Natural killer cell (primary cell): ENCODE data around the gene SLC39A9. TPM values are rescaled to one million over a fixed set of nuclear protein-coding genes. Genes with fewer than 3 reads are reported as not detected.

Experiments
- ATAC-seq, 3 donors: fragments of 150-1000 bp in 2 of 3; fragments of 200-7000 bp in 1 of 3; cut with Tn5 transposase; 1 replicate in 1 of 3; 2 replicates in 2 of 3; pipeline ENCODE4 v1.10.0; 2021; ENCODE audit warnings: mild to moderate bottlenecking in 2 of 3, moderate library complexity in 2 of 3
- DNase-seq, 2 donors: peaks; one replicate each; pipeline versions ENCODE4 v3.0.0 to v3.0.0-alpha.2; 2013 to 2021; ENCODE audit warnings: mixed read lengths in 1 of 2
- H3K27ac ChIP-seq: one replicate; pipeline ENCODE4 v1.5.1; 2013; ENCODE audit warnings: mild to moderate bottlenecking, low read length
- H3K27me3 ChIP-seq: one replicate; pipeline ENCODE4 v1.6.1; 2013; ENCODE audit warnings: low read length; ENCODE audit not compliant: control insufficient read depth, insufficient read depth
- H3K36me3 ChIP-seq: one replicate; pipeline ENCODE4 v1.6.1; 2013; ENCODE audit warnings: low read length; ENCODE audit not compliant: control insufficient read depth, insufficient read depth
- H3K4me1 ChIP-seq: one replicate; pipeline ENCODE4 v1.6.1; 2013; ENCODE audit warnings: low read length; ENCODE audit not compliant: control insufficient read depth, insufficient read depth
- H3K4me3 ChIP-seq: one replicate; pipeline ENCODE4 v1.5.1; 2013; ENCODE audit warnings: low read length
- H3K9me3 ChIP-seq: one replicate; pipeline ENCODE4 v1.6.1; 2013; ENCODE audit warnings: low read length; ENCODE audit not compliant: control insufficient read depth, insufficient read depth
- H3K27ac Mint-ChIP-seq, 2 donors: one replicate each; pipeline ENCODE4 v1.8.0; 2022; ENCODE audit warnings: mild to moderate bottlenecking in 2 of 2, mixed read lengths in 2 of 2, moderate library complexity in 1 of 2
- H3K27me3 Mint-ChIP-seq, 2 donors: one replicate each; pipeline ENCODE4 v1.8.0; 2022; ENCODE audit warnings: low read depth in 2 of 2, mixed read lengths in 2 of 2
- H3K36me3 Mint-ChIP-seq: one replicate; pipeline ENCODE4 v1.8.0; 2022; ENCODE audit warnings: mixed read lengths
- H3K4me1 Mint-ChIP-seq, 2 donors: one replicate each; pipeline ENCODE4 v1.8.0; 2022; ENCODE audit warnings: mixed read lengths in 2 of 2
- H3K4me3 Mint-ChIP-seq: one replicate; pipeline ENCODE4 v1.8.0; 2022; ENCODE audit warnings: mild to moderate bottlenecking, moderate library complexity, mixed read lengths
- H3K9me3 Mint-ChIP-seq, 2 donors: one replicate each; pipeline ENCODE4 v1.8.0; 2022; ENCODE audit warnings: mixed read lengths in 2 of 2
- CTCF ChIP-seq: fragments of 200-600 bp; IDR thresholded peaks from one replicate; pipeline ENCODE4 v1.8.0; 2022; ENCODE audit warnings: antibody characterized with exemption
- WGBS: methylation state at CpG from one replicate; pipeline ENCODE4 v1.1.7; 2013; ENCODE audit warnings: missing lambda C conversion rate; ENCODE audit not compliant: insufficient coverage; 5-methylcytosine and 5-hydroxymethylcytosine counted together
- intact Hi-C: fragments of 100-400 bp; cut with micrococcal nuclease; formaldehyde crosslinking; loops from one replicate; pipeline ENCODE4 v1.14.2; 2022
- total RNA-seq, 4 donors: library from RNA; stranded (reverse); fragments of 120-200 nt in 1 of 4; gene quantifications; one replicate each; pipeline versions ENCODE4 v1.2.3 to v1.2.4, GENCODE V29; 2013 to 2022

SLC39A9 gene
- total RNA-seq, 3 donors from 2014 or later (not counting 1 experiment from before 2014, with no cell fraction given) = 30.9 to 34.6 (median 33.0) TPM

- no peak for TF ChIP-seq CTCF
- Histone ChIP-seq H3K27me3 (peaks cover 13% of the 10 kb centered on the region), H3K4me3 (no peak within 1 kb of the TSS), H3K9me3 (no peaks in the 10 kb centered on the region), H3K27ac (no peak within 1 kb of the TSS), H3K36me3 (no peaks in the 10 kb centered on the region), H3K4me1 (peaks cover 4% of the 10 kb centered on the region)
- Mint-ChIP-seq H3K27me3 (peaks cover 23 to 32% of the 10 kb centered on the region in 2 donors), H3K4me1 (no peaks in the 10 kb centered on the region), H3K4me3 (no peak within 1 kb of the TSS), H3K9me3 (no peaks in the 10 kb centered on the region), H3K27ac (no peak within 1 kb of the TSS), H3K36me3 (no peaks in the 10 kb centered on the region)
- intact Hi-C loops = no loop called here
- DNase-seq (no peak), ATAC-seq (no peak)
- 3% methylated on average over 86 of the region's 86 CpGs for WGBS
Measured at GRCh38 chr14:69484444-69485314, 86.2 kb downstream of the SLC39A9 start, which contains the start of gene PLEKHD1. PLEKHD1 (plus strand) TSS chr14:69484728; CDS start chr14:69484966, 238 bp downstream.

- H3K9me3 ChIP-seq = no peaks in the 10 kb centered on the region
- H3K27me3 Mint-ChIP-seq = peaks cover 23 to 32% of the 10 kb centered on the region in 2 donors
- H3K27ac Mint-ChIP-seq = no peak overlapping the region
- intact Hi-C loops = no loop called here
- no peak overlapping the region for H3K4me3 ChIP-seq
- no peak for DNase-seq
- ATAC-seq = no peak
- TF ChIP-seq CTCF = no peak
- H3K36me3 ChIP-seq = no peaks in the 10 kb centered on the region
- peaks cover 4% of the 10 kb centered on the region for H3K4me1 ChIP-seq
- H3K36me3 Mint-ChIP-seq = no peaks in the 10 kb centered on the region
- WGBS = 67% methylated on average over 9 of the region's 11 CpGs
- H3K27me3 ChIP-seq = peaks cover 13% of the 10 kb centered on the region
- no peaks in the 10 kb centered on the region for H3K4me1 Mint-ChIP-seq
- no peak overlapping the region for H3K4me3 Mint-ChIP-seq
- H3K9me3 Mint-ChIP-seq = no peaks in the 10 kb centered on the region
- H3K27ac ChIP-seq = no peak overlapping the region
Measured at GRCh38 chr14:69485315-69485660, 86.8 kb downstream of the SLC39A9 start.

- peaks cover 23 to 34% of the 10 kb centered on the region in 2 donors for H3K27me3 Mint-ChIP-seq
- H3K4me3 Mint-ChIP-seq = no peak overlapping the region
- Histone ChIP-seq H3K36me3 (no peaks in the 10 kb centered on the region), H3K9me3 (no peaks in the 10 kb centered on the region), H3K4me1 (peaks cover 4% of the 10 kb centered on the region), H3K27me3 (peaks cover 13% of the 10 kb centered on the region), H3K27ac (no peak overlapping the region), H3K4me3 (no peak overlapping the region)
- H3K4me1 Mint-ChIP-seq = no peaks in the 10 kb centered on the region
- H3K27ac Mint-ChIP-seq = no peak overlapping the region
- no peak for DNase-seq
- no peaks in the 10 kb centered on the region for H3K9me3 Mint-ChIP-seq
- no peaks in the 10 kb centered on the region for H3K36me3 Mint-ChIP-seq
- no peak for ATAC-seq
- WGBS = 94% methylated on average over 3 of the region's 6 CpGs
- intact Hi-C loops = no loop called here
- no peak for TF ChIP-seq CTCF
Measured at GRCh38 chr14:69485701-69486100, 87.2 kb downstream of the SLC39A9 start.
